Omental fat pad (tissue), 4 donors: Measurements from ENCODE around the gene BSN. TPM values are rescaled to one million over a fixed set of nuclear protein-coding genes. Genes with fewer than 3 reads are reported as not detected.

ENCODE experiments used
- ATAC-seq: fragments of 150-250 bp; one replicate; pipeline ENCODE4 v1.9.1; 2016; ENCODE audit warnings: mild to moderate bottlenecking, moderate library complexity; ENCODE audit not compliant: low FRiP score
- DNase-seq: peaks from one replicate; pipeline ENCODE4 v3.0.0-alpha.2; 2019; ENCODE audit warnings: low spot score
- CTCF ChIP-seq, 3 donors: fragments of 450-650 bp; IDR thresholded peaks; one replicate each; pipeline ENCODE4 v1.5.1; 2016 to 2017; ENCODE audit warnings: antibody characterized with exemption in 3 of 3, mild to moderate bottlenecking in 3 of 3, moderate library complexity in 2 of 3
- total RNA-seq, 4 donors: library from RNA; depleted of rRNA; stranded (reverse); fragments of >200 nt; gene quantifications; one replicate each; pipeline ENCODE4 v1.1.0, GENCODE V29; 2016

Gene BSN
- total RNA-seq, 4 donors from 2014 or later, result 0.09 to 0.63 (median 0.37) TPM

- ATAC-seq, result no peak
- TF ChIP-seq CTCF (IDR thresholded peaks at IDR 0.05), result no peak
- DNase-seq, result no peak
Observed at GRCh38 chr3:49712166-49712565, 157.9 kb downstream of the BSN start.

- ATAC-seq, result no peak
- TF ChIP-seq CTCF (IDR thresholded peaks at IDR 0.05), result no peak
- no peak for DNase-seq
Observed at GRCh38 chr3:49712631-49713317, 158.5 kb downstream of the BSN start.

- no peak for DNase-seq
Observed at GRCh38 chr3:49713336-49714105, 159.2 kb downstream of the BSN start.

GRCh38 chr3:49714728-49715550 lies 160.7 kb downstream of the BSN start:
- no peak for TF ChIP-seq CTCF (IDR thresholded peaks at IDR 0.05)
- DNase-seq (no peak), ATAC-seq (no peak)

More at GRCh38 chr3:49713336-49714105, 159.2 kb downstream of the BSN start:
- ATAC-seq, result no peak
- TF ChIP-seq CTCF (IDR thresholded peaks at IDR 0.05), result no peak

- ATAC-seq (no peak), DNase-seq (no peak)
- TF ChIP-seq CTCF (IDR thresholded peaks at IDR 0.05), result no peak
Observed at GRCh38 chr3:49715611-49716121, 161.4 kb downstream of the BSN start.

- DNase-seq (no peak), ATAC-seq (no peak)
- TF ChIP-seq CTCF (IDR thresholded peaks at IDR 0.05), result no peak
Observed at GRCh38 chr3:49716169-49716568, 161.9 kb downstream of the BSN start.
